ENCODE data around the gene EFR3B. TPM values are rescaled to one million over a fixed set of nuclear protein-coding genes. Genes with fewer than 3 reads are reported as not detected.

The EFR3B gene
- total RNA-seq, 1 donor from 2014 or later: 11.3 TPM

GRCh38 chr2:25071966-25072365, 30.1 kb downstream of the EFR3B start:
- no peak overlapping the region for H3K4me3 Mint-ChIP-seq (ENCODE audit: unreplicated experiment)
- TF ChIP-seq, protein P1, sequence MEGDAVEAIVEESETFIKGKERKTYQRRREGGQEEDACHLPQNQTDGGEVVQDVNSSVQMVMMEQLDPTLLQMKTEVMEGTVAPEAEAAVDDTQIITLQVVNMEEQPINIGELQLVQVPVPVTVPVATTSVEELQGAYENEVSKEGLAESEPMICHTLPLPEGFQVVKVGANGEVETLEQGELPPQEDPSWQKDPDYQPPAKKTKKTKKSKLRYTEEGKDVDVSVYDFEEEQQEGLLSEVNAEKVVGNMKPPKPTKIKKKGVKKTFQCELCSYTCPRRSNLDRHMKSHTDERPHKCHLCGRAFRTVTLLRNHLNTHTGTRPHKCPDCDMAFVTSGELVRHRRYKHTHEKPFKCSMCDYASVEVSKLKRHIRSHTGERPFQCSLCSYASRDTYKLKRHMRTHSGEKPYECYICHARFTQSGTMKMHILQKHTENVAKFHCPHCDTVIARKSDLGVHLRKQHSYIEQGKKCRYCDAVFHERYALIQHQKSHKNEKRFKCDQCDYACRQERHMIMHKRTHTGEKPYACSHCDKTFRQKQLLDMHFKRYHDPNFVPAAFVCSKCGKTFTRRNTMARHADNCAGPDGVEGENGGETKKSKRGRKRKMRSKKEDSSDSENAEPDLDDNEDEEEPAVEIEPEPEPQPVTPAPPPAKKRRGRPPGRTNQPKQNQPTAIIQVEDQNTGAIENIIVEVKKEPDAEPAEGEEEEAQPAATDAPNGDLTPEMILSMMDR (IDR thresholded peaks at IDR 0.05; ENCODE audit: unreplicated experiment): no peak
- no peaks in the 10 kb centered on the region for H3K9me3 Mint-ChIP-seq (ENCODE audit: unreplicated experiment)
- no peaks in the 10 kb centered on the region for H3K27me3 Mint-ChIP-seq (ENCODE audit: unreplicated experiment)
- no peaks in the 10 kb centered on the region for H3K36me3 Mint-ChIP-seq (ENCODE audit: low read depth, unreplicated experiment)
- no peak for DNase-seq (ENCODE audit: low spot score)
- H3K4me1 Mint-ChIP-seq (ENCODE audit: unreplicated experiment): peaks cover 6% of the 10 kb centered on the region
- no peak overlapping the region for H3K27ac Mint-ChIP-seq (ENCODE audit: unreplicated experiment)

DNA sequence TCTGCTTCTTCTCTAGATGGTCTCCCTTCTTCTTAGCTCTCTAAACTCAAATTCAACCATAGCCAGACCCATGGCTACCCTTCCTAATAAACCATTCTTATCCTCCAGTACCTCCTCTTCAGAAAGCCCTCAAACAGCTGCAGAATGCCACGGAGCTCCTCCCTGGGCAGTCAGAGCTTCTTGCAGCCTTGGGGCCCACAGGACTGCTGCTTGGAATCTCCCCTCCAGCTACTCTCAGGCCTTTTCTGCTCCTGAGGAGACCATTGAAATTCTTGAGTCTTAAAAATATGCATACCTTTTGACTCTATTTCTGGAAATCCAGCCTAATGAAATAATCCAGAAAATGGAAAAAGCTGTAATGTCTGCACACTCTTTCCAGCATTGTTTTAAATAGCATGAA, 30.7 kb downstream of the EFR3B start:
- Mint-ChIP-seq H3K4me3 (ENCODE audit: unreplicated experiment) (no peak overlapping the region), H3K27me3 (ENCODE audit: unreplicated experiment) (no peaks in the 10 kb centered on the region), H3K9me3 (ENCODE audit: unreplicated experiment) (no peaks in the 10 kb centered on the region), H3K4me1 (ENCODE audit: unreplicated experiment) (peaks cover 6% of the 10 kb centered on the region), H3K27ac (ENCODE audit: unreplicated experiment) (no peak overlapping the region), H3K36me3 (ENCODE audit: low read depth, unreplicated experiment) (no peaks in the 10 kb centered on the region)
- TF ChIP-seq, protein P1 (IDR thresholded peaks at IDR 0.05; ENCODE audit: unreplicated experiment): no peak
- no peak for DNase-seq (ENCODE audit: low spot score)

- no peak for DNase-seq (ENCODE audit: low spot score)
- TF ChIP-seq, protein P1 (IDR thresholded peaks at IDR 0.05; ENCODE audit: unreplicated experiment): no peak
- no peaks in the 10 kb centered on the region for H3K27me3 Mint-ChIP-seq (ENCODE audit: unreplicated experiment)
Measured at GRCh38 chr2:25073025-25073424, 31.1 kb downstream of the EFR3B start.

GRCh38 chr2:25073914-25074313, 32.0 kb downstream of the EFR3B start:
- Mint-ChIP-seq H3K36me3 (ENCODE audit: low read depth, unreplicated experiment) (no peaks in the 10 kb centered on the region), H3K4me3 (ENCODE audit: unreplicated experiment) (no peak overlapping the region), H3K9me3 (ENCODE audit: unreplicated experiment) (no peaks in the 10 kb centered on the region), H3K27me3 (ENCODE audit: unreplicated experiment) (no peaks in the 10 kb centered on the region), H3K27ac (ENCODE audit: unreplicated experiment) (no peak overlapping the region), H3K4me1 (ENCODE audit: unreplicated experiment) (peaks cover 17% of the 10 kb centered on the region)
- TF ChIP-seq, protein P1 (IDR thresholded peaks at IDR 0.05; ENCODE audit: unreplicated experiment): no peak
- no peak for DNase-seq (ENCODE audit: low spot score)

More at GRCh38 chr2:25073025-25073424, 31.1 kb downstream of the EFR3B start:
- Mint-ChIP-seq H3K4me1 (ENCODE audit: unreplicated experiment) (peaks cover 8% of the 10 kb centered on the region), H3K4me3 (ENCODE audit: unreplicated experiment) (no peak overlapping the region), H3K27ac (ENCODE audit: unreplicated experiment) (no peak overlapping the region), H3K9me3 (ENCODE audit: unreplicated experiment) (no peaks in the 10 kb centered on the region), H3K36me3 (ENCODE audit: low read depth, unreplicated experiment) (no peaks in the 10 kb centered on the region)

GRCh38 chr2:25074826-25075225, 33.0 kb downstream of the EFR3B start:
- H3K27ac Mint-ChIP-seq (ENCODE audit: unreplicated experiment): no peak overlapping the region
- no peaks in the 10 kb centered on the region for H3K36me3 Mint-ChIP-seq (ENCODE audit: low read depth, unreplicated experiment)
- no peaks in the 10 kb centered on the region for H3K27me3 Mint-ChIP-seq (ENCODE audit: unreplicated experiment)
- TF ChIP-seq, protein P1 (IDR thresholded peaks at IDR 0.05; ENCODE audit: unreplicated experiment): no peak
- no peaks in the 10 kb centered on the region for H3K9me3 Mint-ChIP-seq (ENCODE audit: unreplicated experiment)
- peaks cover 20% of the 10 kb centered on the region for H3K4me1 Mint-ChIP-seq (ENCODE audit: unreplicated experiment)
- no peak for DNase-seq (ENCODE audit: low spot score)
- H3K4me3 Mint-ChIP-seq (ENCODE audit: unreplicated experiment): no peak overlapping the region

Data from endothelial cell (in vitro differentiated cells).